ENCODE measurements around the gene FADS2.

DNA sequence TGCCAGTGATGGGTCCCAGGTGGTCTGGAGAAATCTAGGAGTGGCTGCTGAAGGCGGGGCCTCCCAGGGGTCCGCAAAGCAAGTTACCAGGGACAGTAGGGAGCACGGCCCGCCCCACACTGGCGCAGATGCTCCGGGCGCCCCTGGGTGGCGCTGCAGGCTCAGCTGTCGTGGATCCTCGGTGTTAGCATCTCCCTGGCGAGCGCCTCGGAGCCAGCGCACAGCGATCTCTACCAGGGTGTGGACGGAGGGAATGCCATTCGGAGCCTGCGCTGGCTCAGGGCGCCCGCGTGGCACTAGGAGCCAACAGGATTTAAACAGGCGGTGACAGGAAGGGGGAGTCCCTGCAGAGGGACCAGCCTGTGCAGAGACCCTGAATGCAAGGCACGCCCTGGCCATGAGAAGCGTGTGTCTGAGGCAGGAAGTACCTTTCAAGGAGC lies 43.1 kb downstream of the FADS2 start:
- TF ChIP-seq, protein P1, sequence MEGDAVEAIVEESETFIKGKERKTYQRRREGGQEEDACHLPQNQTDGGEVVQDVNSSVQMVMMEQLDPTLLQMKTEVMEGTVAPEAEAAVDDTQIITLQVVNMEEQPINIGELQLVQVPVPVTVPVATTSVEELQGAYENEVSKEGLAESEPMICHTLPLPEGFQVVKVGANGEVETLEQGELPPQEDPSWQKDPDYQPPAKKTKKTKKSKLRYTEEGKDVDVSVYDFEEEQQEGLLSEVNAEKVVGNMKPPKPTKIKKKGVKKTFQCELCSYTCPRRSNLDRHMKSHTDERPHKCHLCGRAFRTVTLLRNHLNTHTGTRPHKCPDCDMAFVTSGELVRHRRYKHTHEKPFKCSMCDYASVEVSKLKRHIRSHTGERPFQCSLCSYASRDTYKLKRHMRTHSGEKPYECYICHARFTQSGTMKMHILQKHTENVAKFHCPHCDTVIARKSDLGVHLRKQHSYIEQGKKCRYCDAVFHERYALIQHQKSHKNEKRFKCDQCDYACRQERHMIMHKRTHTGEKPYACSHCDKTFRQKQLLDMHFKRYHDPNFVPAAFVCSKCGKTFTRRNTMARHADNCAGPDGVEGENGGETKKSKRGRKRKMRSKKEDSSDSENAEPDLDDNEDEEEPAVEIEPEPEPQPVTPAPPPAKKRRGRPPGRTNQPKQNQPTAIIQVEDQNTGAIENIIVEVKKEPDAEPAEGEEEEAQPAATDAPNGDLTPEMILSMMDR (IDR thresholded peaks at IDR 0.05), result peak; percentile 76 to 92 (median 84)
- no peak for TF ChIP-seq POLR2A (IDR thresholded peaks at IDR 0.05)
